K562 (cell line): Measurements from ENCODE around the gene HS2ST1. TPM values are rescaled to one million over a fixed set of nuclear protein-coding genes. Genes with fewer than 3 reads are reported as not detected.

Source experiments
- ATAC-seq: fragments of 200-7000 bp; cut with Tn5 transposase; 3 replicates; pipeline ENCODE4 v1.9.1; 2020; ENCODE audit warnings: moderate library complexity
- BruUV-seq: library from RNA; stranded (reverse); fragments of 400-500 nt; replicated peaks from 2 replicates; lab custom pipeline; 2021; lab: Mats Ljungman, UMichigan
- CTCF ChIA-PET: fragments of 300-600 bp; formaldehyde crosslinking; extraction: SDS; loops from one replicate; lab custom pipeline; 2021; ENCODE audit warnings: low intra/inter-chr PET ratio; lab: Yijun Ruan, JAX
- POLR2A ChIA-PET: fragments of 300-600, 350-650 bp; sonication (Branson Sonifier 250); formaldehyde crosslinking; extraction: SDS; loops from one replicate; lab custom pipeline; 2021; ENCODE audit warnings: antibody characterized with exemption, inconsistent platforms; lab: Yijun Ruan, JAX
- DNase-seq, 4 experiments: peaks; one replicate each; pipeline versions ENCODE4 v3.0.0 to v3.0.0-alpha.2; 2011 to 2018; ENCODE audit warnings: low spot score in 3 of 4, mixed read lengths in 3 of 4; ENCODE audit errors: extremely low read depth in 1 of 4
- FAIRE-seq: peaks from 2 replicates; lab custom pipeline; 2011; peaks lifted over from hg19 to GRCh38; lab: Jason Lieb, UNC
- H2AFZ ChIP-seq: 2 replicates; pipeline ENCODE4 v1.6.0; 2011; ENCODE audit warnings: low read depth, low read length, control low read depth, inconsistent platforms
- H3K27ac ChIP-seq: fragments of 200-600 bp; 3 replicates; pipeline ENCODE4 v1.8.0; 2011; ENCODE audit warnings: low read depth, mild to moderate bottlenecking, control low read depth, inconsistent platforms, low read length, moderate library complexity, mixed read lengths; ENCODE audit errors: extremely low read depth
- H3K27me3 ChIP-seq, 2 experiments: fragments of 300-600 bp in 1 of 2; 2 replicates in 1 of 2; 3 replicates in 1 of 2; pipeline versions ENCODE4 v1.6.0 to v1.8.0; 2011; ENCODE audit warnings: inconsistent platforms in 2 of 2, low read length in 2 of 2, mild to moderate bottlenecking in 1 of 2, mixed read lengths in 1 of 2, moderate library complexity in 1 of 2; ENCODE audit not compliant: control insufficient read depth in 2 of 2, insufficient read depth in 2 of 2
- H3K36me3 ChIP-seq: fragments of 300-600 bp; 3 replicates; pipeline ENCODE4 v1.8.0; 2011; ENCODE audit warnings: mild to moderate bottlenecking, low read length, inconsistent platforms; ENCODE audit not compliant: control insufficient read depth, insufficient read depth
- H3K4me1 ChIP-seq, 2 experiments: fragments of 200-600 bp in 1 of 2; replicated peaks in 1 of 2; 2 replicates in 1 of 2; 3 replicates in 1 of 2; pipeline versions ENCODE4 v1.5.1 to v1.8.0; 2011; ENCODE audit warnings: inconsistent platforms in 2 of 2, low read length in 2 of 2, mild to moderate bottlenecking in 1 of 2, mixed read lengths in 1 of 2, moderate library complexity in 1 of 2; ENCODE audit not compliant: control insufficient read depth in 2 of 2, insufficient read depth in 2 of 2
- H3K4me2 ChIP-seq: 2 replicates; pipeline ENCODE4 v1.6.1; 2011; ENCODE audit warnings: low read length, control low read depth, inconsistent platforms, mixed read lengths; ENCODE audit not compliant: insufficient read depth
- H3K4me3 ChIP-seq: fragments of 200-600 bp; sonication (generic), shearing (Covaris generic); 2 replicates; pipeline ENCODE4 v1.5.1; 2016; ENCODE audit warnings: control low read depth, inconsistent platforms
- H3K79me2 ChIP-seq: fragments of 200-600 bp; 3 replicates; pipeline ENCODE4 v1.8.0; 2011; ENCODE audit warnings: low read length, inconsistent platforms; ENCODE audit not compliant: control insufficient read depth, insufficient read depth
- H3K9ac ChIP-seq, 2 experiments: 2 replicates each; pipeline versions ENCODE4 v1.6.0 to v1.6.1; 2011; ENCODE audit warnings: low read depth in 2 of 2, low read length in 2 of 2, control low read depth in 1 of 2, inconsistent platforms in 1 of 2, mild to moderate bottlenecking in 1 of 2, mixed read lengths in 1 of 2; ENCODE audit not compliant: insufficient read depth in 1 of 2
- H3K9me1 ChIP-seq: one replicate; pipeline ENCODE4 v1.6.0; 2011; ENCODE audit warnings: inconsistent platforms, mild to moderate bottlenecking, low read length, moderate library complexity; ENCODE audit not compliant: control insufficient read depth, insufficient read depth
- H3K9me3 ChIP-seq: replicated peaks from 2 replicates; pipeline ENCODE4 v1.5.1; 2011; ENCODE audit warnings: low read depth, low read length, inconsistent platforms; ENCODE audit not compliant: control insufficient read depth, insufficient read depth
- H4K20me1 ChIP-seq: replicated peaks from 2 replicates; pipeline ENCODE4 v1.6.1; 2011; ENCODE audit warnings: low read length, inconsistent platforms, mixed read lengths; ENCODE audit not compliant: control insufficient read depth, insufficient read depth
- KDM2B ChIP-seq: fragments of 250-450 bp; sonication (Bioruptor Pico); IDR thresholded peaks from 2 replicates; pipeline ENCODE4 v1.8.0; 2021; ENCODE audit warnings: mild to moderate bottlenecking, moderate library complexity
- KLF1 ChIP-seq: fragments of 450-650 bp; IDR thresholded peaks from 2 replicates; pipeline ENCODE4 v1.6.1; 2016; ENCODE audit warnings: missing genetic modification characterization, missing compliant biosample characterization
- SMARCA5 ChIP-seq: fragments of 450-650 bp; IDR thresholded peaks from 2 replicates; pipeline ENCODE4 v1.6.1; 2016
- TBP ChIP-seq: optimal IDR thresholded peaks from 2 replicates; pipeline ENCODE3; 2011; ENCODE audit warnings: low read depth, low read length, improper control_type of control experiment
- TGIF2 ChIP-seq: sonication (generic); formaldehyde crosslinking; IDR thresholded peaks from 2 replicates; pipeline ENCODE4 v1.8.1; 2022; ENCODE audit warnings: mild to moderate bottlenecking, missing genetic modification reagents, moderate library complexity
- ZNF263 ChIP-seq: sonication (generic); formaldehyde crosslinking; IDR thresholded peaks from 2 replicates; pipeline ENCODE4 v1.8.0; 2022; ENCODE audit warnings: mild to moderate bottlenecking, missing genetic modification reagents, borderline replicate concordance
- ZNF696 ChIP-seq: fragments of 250-450 bp; sonication (Bioruptor Pico); conservative IDR thresholded peaks from 2 replicates; pipeline ENCODE4 v1.4.0; 2020; ENCODE audit warnings: mild to moderate bottlenecking, moderate library complexity
- WGBS: fragments of 100-300 bp; shearing (Covaris generic); methylation state at CpG from one replicate; pipeline ENCODE4 v1.1.6; 2016; ENCODE audit warnings: low coverage, mixed read lengths; ENCODE audit not compliant: insufficient coverage; ENCODE audit errors: missing lambda C conversion rate; 5-methylcytosine and 5-hydroxymethylcytosine counted together
- in situ Hi-C: fragments of 300-500 bp; cut with MboI; formaldehyde crosslinking; loops from 4 replicates; pipeline ENCODE4 v1.15.0; 2018; ENCODE audit warnings: inconsistent platforms, mixed read lengths
- intact Hi-C: fragments of 100-400 bp; cut with micrococcal nuclease; formaldehyde crosslinking; loops from 2 replicates; pipeline ENCODE4 v1.14.2; 2022
- polyA plus RNA-seq, 8 experiments: library from polyadenylated mRNA; depleted of rRNA in 4 of 8; stranded (reverse) in 5 of 8; unstranded in 3 of 8; fragments of >200 nt; fragmentation: Nextera tagmentation in 2 of 8; fragmentation: Illumina TruSeq in 1 of 8; extraction: Ambion mirVana in 2 of 8; extraction: Trizol in 1 of 8; gene quantifications; 2 replicates each; pipeline versions ENCODE4 v1.2.1 to v1.2.3, GENCODE V29; 2011 to 2014; ENCODE audit warnings: inconsistent platforms in 1 of 8, missing spikeins in 1 of 8
- total RNA-seq, 7 experiments: library from RNA; depleted of rRNA in 6 of 7; stranded (reverse); fragments of >200 nt in 6 of 7; fragmentation: Illumina TruSeq in 2 of 7; extraction: Trizol in 2 of 7; gene quantifications; 2 replicates each; pipeline versions ENCODE4 v1.2.1 to v1.2.3, GENCODE V29; 2011 to 2021; ENCODE audit warnings: low replicate concordance in 1 of 7

The HS2ST1 gene
- total and polyA plus RNA-seq, 9 of the 15 experiments (the other 6 are each of a cell fraction or from before 2014, with no cell fraction given), result 7.7 to 43.3 (median 25.8) TPM

DNA sequence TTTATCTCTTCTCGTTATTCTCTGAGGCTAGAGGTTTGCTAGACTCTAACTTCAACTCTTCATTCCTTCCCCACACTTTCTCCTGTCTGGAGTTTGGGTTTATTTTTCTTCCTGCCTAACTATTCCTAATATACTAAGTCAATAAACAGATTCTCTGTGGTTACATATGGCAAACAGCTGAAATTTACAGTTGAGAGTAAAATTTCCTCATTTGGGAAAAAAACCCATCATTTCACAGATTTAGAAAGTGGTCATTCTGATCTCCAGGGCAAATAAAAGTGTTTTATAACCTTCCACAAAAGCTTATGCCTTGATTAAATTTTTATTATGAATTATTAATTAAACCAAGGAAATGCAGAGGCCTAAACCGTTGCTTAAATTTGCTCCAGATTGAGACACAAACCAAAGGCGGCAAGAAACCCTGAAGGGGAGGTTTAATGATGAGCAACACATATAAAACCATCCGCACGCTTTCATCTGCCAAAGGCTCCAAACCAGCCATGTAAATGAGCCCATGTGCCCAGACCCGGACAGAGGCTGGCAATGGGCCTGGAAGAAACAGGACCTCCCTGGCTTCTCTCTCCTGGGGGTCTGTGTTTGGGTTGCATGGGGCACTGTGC lies 212.6 kb downstream of the HS2ST1 start:
- in situ Hi-C loops (no loop called here), intact Hi-C loops (no loop called here)
- Histone ChIP-seq H3K27ac (no peak overlapping the region), H3K27me3 (peaks cover 3 to 23% of the 10 kb centered on the region in 2 experiments), H3K4me3 (no peak overlapping the region), H3K36me3 (no peaks in the 10 kb centered on the region), H4K20me1 (no peaks in the 10 kb centered on the region), H3K9ac (no peak overlapping the region), H3K9me1 (no peaks in the 10 kb centered on the region), H3K4me2 (no peak overlapping the region), H3K9me3 (no peaks in the 10 kb centered on the region), H2AFZ (no peak overlapping the region), H3K79me2 (no peaks in the 10 kb centered on the region), H3K4me1 (peaks cover 8 to 13% of the 10 kb centered on the region in 2 experiments)
- ChIA-PET POLR2A (interaction anchor here (0.7 kb wide), 1 partner anchor 201 kb away, joined by 3 read pairs; no protein-coding TSS in a partner anchor), CTCF (no interaction called here)
- FAIRE-seq (no peak), ATAC-seq (no peak), DNase-seq (no peak)
- WGBS, result 34% methylated on average over 6 of the region's 6 CpGs
- no peak for TF ChIP-seq KLF1 (tag)
- TF ChIP-seq ZNF263 (CRISPR knock-in tag), result no peak
- no peak for TF ChIP-seq ZNF696
- TF ChIP-seq TGIF2 (CRISPR knock-in tag), result no peak
- no TSS peak for BruUV-seq

GRCh38 chr1:87127581-87127980 lies 213.1 kb downstream of the HS2ST1 start:
- H3K36me3 ChIP-seq, result no peaks in the 10 kb centered on the region
- peaks cover 3 to 23% of the 10 kb centered on the region in 2 experiments for H3K27me3 ChIP-seq
- no peak overlapping the region for H3K27ac ChIP-seq
- ChIA-PET POLR2A (no interaction called here), CTCF (no interaction called here)
- H3K4me3 ChIP-seq, result no peak overlapping the region
- DNase-seq, result no peak
- no peaks in the 10 kb centered on the region for H3K9me3 ChIP-seq
- peaks cover 13 to 14% of the 10 kb centered on the region in 2 experiments for H3K4me1 ChIP-seq
- WGBS, result 21% methylated on average over 3 of the region's 3 CpGs
- no peak for FAIRE-seq
- no peak overlapping the region for H3K4me2 ChIP-seq
- H4K20me1 ChIP-seq, result no peaks in the 10 kb centered on the region; the same call in 1 of the 2 replicates
- in situ Hi-C loops (no loop called here), intact Hi-C loops (no loop called here)
- H3K9ac ChIP-seq, result no peak overlapping the region
- no peak overlapping the region for H2AFZ ChIP-seq
- H3K9me1 ChIP-seq, result no peaks in the 10 kb centered on the region
- ATAC-seq, result no peak
- TF ChIP-seq TBP, result no peak
- TF ChIP-seq SMARCA5, result no peak
- no peak for TF ChIP-seq KDM2B
- H3K79me2 ChIP-seq, result no peaks in the 10 kb centered on the region
- no TSS peak for BruUV-seq
